Ascending aorta (tissue), 2 donors: ENCODE measurements around the gene ST8SIA3. TPM values are rescaled to one million over a fixed set of nuclear protein-coding genes. Genes with fewer than 3 reads are reported as not detected.

Source experiments
- DNase-seq, 2 donors: peaks; one replicate each; pipeline ENCODE4 v3.0.0-alpha.2; 2019; ENCODE audit warnings: low spot score in 2 of 2
- H3K27ac ChIP-seq, 2 donors: fragments of 200-600 bp; sonication (generic); one replicate each; pipeline ENCODE4 v1.5.1; 2016 to 2017; ENCODE audit warnings: mild to moderate bottlenecking in 1 of 2
- H3K27me3 ChIP-seq: fragments of 200-600 bp; sonication (generic); one replicate; pipeline ENCODE4 v1.5.1; 2017
- H3K36me3 ChIP-seq, 2 donors: fragments of 200-600 bp; sonication (generic); one replicate each; pipeline ENCODE4 v1.5.1; 2016
- H3K4me1 ChIP-seq, 2 donors: fragments of 200-600 bp; sonication (generic); one replicate each; pipeline ENCODE4 v1.5.1; 2016 to 2017; ENCODE audit warnings: mild to moderate bottlenecking in 1 of 2
- H3K4me3 ChIP-seq, 2 donors: fragments of 200-600 bp; sonication (generic); one replicate each; pipeline ENCODE4 v1.5.1; 2016 to 2017; ENCODE audit warnings: mild to moderate bottlenecking in 1 of 2
- H3K9me3 ChIP-seq, 2 donors: fragments of 200-600 bp; sonication (generic); one replicate each; pipeline ENCODE4 v1.5.1; 2016
- intact Hi-C: fragments of 100-400 bp; cut with DNase I; formaldehyde crosslinking; loops from one replicate; pipeline ENCODE4 v1.15.1; 2023
- total RNA-seq: library from RNA; depleted of rRNA; stranded (reverse); fragments of >200 nt; gene quantifications from one replicate; pipeline ENCODE4 v1.1.0, GENCODE V29; 2016
- TF ChIP-seq, protein P1 (sequence below), 3 experiments: fragments of 200-600 bp in 2 of 3; fragments of 450-650 bp in 1 of 3; sonication (generic) in 2 of 3; IDR thresholded peaks; one replicate each; pipeline ENCODE4 v1.5.1; 2016 to 2019; ENCODE audit warnings: antibody characterized with exemption in 3 of 3, mild to moderate bottlenecking in 1 of 3, moderate library complexity in 1 of 3

Gene ST8SIA3
- total RNA-seq, 1 donor from 2014 or later, result not detected

DNA sequence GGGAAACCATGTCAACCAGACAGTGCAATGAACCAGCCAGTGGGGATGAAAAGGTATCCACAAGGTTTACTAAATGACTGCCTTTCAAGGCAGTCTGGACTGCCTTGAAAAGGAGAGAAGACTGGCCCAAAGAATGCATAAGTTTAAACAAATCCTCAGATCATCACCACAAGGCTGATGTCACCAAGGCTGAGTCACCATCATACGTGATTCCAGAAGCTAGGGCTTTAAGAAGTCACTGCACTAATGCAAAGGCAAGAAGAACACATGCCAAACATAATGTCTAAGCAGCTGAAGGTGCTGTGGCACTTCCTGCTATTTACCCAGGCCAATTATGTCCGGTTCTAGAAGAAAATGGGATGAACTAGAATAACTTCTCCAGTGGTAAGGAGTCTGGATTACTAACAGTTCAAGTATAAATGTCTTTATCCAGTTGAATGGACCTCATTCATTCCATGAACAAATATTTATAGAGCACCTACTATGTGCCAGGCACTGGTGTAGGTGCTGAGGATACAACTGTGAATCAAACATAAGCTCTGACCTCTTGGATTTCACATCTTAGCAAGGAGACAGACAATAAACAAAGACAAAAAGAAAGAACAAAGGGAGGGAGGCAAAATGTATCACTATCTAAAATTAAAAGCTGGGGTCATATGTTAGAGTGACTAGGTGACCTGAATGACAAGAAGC lies 45.2 kb downstream of the ST8SIA3 start:
- Histone ChIP-seq H3K27ac (no peak overlapping the region), H3K36me3 (no peaks in the 10 kb centered on the region), H3K27me3 (no peaks in the 10 kb centered on the region), H3K4me3 (no peak overlapping the region), H3K4me1 (no peaks in the 10 kb centered on the region), H3K9me3 (peaks cover 0 to 4% of the 10 kb centered on the region in 2 donors)
- intact Hi-C loops, result no loop called here
- DNase-seq, result no peak
- TF ChIP-seq, protein P1, sequence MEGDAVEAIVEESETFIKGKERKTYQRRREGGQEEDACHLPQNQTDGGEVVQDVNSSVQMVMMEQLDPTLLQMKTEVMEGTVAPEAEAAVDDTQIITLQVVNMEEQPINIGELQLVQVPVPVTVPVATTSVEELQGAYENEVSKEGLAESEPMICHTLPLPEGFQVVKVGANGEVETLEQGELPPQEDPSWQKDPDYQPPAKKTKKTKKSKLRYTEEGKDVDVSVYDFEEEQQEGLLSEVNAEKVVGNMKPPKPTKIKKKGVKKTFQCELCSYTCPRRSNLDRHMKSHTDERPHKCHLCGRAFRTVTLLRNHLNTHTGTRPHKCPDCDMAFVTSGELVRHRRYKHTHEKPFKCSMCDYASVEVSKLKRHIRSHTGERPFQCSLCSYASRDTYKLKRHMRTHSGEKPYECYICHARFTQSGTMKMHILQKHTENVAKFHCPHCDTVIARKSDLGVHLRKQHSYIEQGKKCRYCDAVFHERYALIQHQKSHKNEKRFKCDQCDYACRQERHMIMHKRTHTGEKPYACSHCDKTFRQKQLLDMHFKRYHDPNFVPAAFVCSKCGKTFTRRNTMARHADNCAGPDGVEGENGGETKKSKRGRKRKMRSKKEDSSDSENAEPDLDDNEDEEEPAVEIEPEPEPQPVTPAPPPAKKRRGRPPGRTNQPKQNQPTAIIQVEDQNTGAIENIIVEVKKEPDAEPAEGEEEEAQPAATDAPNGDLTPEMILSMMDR (IDR thresholded peaks at IDR 0.05), result no peak

DNA sequence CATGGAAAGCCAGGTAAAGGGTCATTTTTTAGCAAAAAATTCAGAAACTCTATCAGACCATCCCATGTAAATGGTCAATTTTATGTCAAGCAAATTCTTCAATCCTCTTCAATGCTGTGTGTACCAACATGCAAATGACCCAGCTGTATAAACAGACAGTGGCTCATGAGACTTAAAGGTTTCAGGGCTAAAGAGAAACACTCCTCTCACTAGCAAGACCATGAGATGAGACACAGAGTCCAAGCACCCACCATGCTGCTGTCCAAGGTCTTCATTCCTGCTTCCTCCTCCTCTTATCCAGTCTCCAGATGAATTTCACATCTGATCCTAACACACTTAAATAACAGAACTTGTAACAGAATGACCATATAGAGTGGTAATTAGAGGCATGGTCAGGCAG lies 52.0 kb downstream of the ST8SIA3 start:
- intact Hi-C loops, result no loop called here
- peaks cover 0 to 5% of the 10 kb centered on the region in 2 donors for H3K9me3 ChIP-seq
- TF ChIP-seq, protein P1 (IDR thresholded peaks at IDR 0.05), result no peak

DNA sequence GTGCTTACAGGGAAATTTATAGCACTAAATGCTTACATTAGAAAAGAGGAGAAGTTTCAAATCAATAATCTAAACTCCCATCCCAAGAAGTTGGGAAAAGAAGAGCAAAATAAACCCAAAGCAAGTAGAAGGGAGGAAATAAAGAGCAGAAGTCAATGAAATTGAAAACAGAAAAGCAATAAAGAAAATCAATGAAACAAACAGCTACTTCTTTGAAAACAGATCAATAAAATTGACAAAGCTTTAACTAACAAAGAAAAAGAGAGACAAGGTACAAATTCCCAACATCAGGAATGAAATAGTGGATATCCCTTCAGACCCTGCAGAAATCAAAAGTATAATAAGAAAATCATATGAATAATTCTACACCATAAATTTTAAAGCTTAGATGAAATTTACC lies 57.3 kb downstream of the ST8SIA3 start:
- Histone ChIP-seq H3K4me1 (no peaks in the 10 kb centered on the region), H3K27me3 (no peaks in the 10 kb centered on the region), H3K27ac (no peak overlapping the region), H3K4me3 (no peak overlapping the region), H3K9me3 (peaks cover 0 to 5% of the 10 kb centered on the region in 2 donors), H3K36me3 (no peaks in the 10 kb centered on the region)
- intact Hi-C loops, result no loop called here
- TF ChIP-seq, protein P1 (IDR thresholded peaks at IDR 0.05), result no peak
- DNase-seq, result no peak

More for the DNA sequence above, 52.0 kb downstream of the ST8SIA3 start:
- Histone ChIP-seq H3K4me3 (no peak overlapping the region), H3K36me3 (no peaks in the 10 kb centered on the region), H3K27me3 (no peaks in the 10 kb centered on the region), H3K4me1 (no peaks in the 10 kb centered on the region), H3K27ac (no peak overlapping the region)
- DNase-seq, result no peak

DNA sequence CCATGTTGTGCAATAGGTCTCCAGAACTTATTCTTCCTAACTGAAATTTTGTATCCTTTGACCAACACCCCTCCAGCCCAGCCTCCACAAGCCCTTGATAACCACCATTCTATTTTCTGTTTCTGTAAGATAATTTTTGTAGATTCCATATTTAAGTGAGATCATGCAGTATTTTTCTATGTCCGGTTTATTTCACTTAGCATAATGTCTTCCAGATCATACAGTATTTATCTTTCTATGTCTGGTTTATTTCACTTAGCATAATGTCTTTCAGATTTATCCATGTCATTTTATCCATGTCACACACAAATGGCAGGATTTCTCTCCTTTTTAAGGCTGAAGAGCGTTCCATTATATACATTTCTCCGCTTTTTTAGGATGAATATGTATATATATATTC lies 58.4 kb downstream of the ST8SIA3 start:
- no peak overlapping the region for H3K4me3 ChIP-seq
- TF ChIP-seq, protein P1 (IDR thresholded peaks at IDR 0.05), result no peak
- intact Hi-C loops, result no loop called here
- peaks cover 0 to 5% of the 10 kb centered on the region in 2 donors for H3K9me3 ChIP-seq
- DNase-seq, result no peak
- no peaks in the 10 kb centered on the region for H3K4me1 ChIP-seq
- no peak overlapping the region for H3K27ac ChIP-seq
- H3K36me3 ChIP-seq, result no peaks in the 10 kb centered on the region
- no peaks in the 10 kb centered on the region for H3K27me3 ChIP-seq

DNA sequence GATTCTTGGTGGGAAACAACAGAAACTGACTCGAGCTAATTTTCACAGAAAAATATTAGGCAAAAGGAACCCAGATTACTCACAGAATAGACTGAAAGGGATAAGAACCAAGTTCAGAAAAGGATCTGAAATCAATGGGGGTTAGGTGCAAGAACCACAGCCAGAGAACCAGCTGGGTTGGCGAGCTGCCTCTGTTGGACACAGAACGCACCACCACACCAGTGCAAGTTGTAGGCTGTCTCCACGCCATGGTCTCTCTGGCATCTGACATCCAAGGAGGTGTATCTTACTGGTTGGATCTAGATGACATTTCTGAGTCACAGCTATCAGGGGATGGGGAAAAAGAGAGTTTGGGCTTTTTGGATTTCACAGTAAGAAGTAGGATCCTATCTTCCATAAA lies 64.2 kb downstream of the ST8SIA3 start:
- H3K27ac ChIP-seq, result no peak overlapping the region
- H3K27me3 ChIP-seq, result no peaks in the 10 kb centered on the region
- H3K36me3 ChIP-seq, result no peaks in the 10 kb centered on the region
- H3K9me3 ChIP-seq, result no peaks in the 10 kb centered on the region
- intact Hi-C loops, result no loop called here
- H3K4me1 ChIP-seq, result no peaks in the 10 kb centered on the region
- H3K4me3 ChIP-seq, result no peak overlapping the region
- TF ChIP-seq, protein P1 (IDR thresholded peaks at IDR 0.05), result no peak
- DNase-seq, result no peak

Other genes with a start within 250 kb of the ST8SIA3 start
- not detected for gene BOD1L2, start 205.5 kb upstream of the ST8SIA3 start, total RNA-seq
- gene ONECUT2, start 82.8 kb downstream of the ST8SIA3 start, total RNA-seq, result 0.11 TPM
- 33.0 TPM for gene FECH, start 234.1 kb downstream of the ST8SIA3 start, total RNA-seq